Panc1 (cell line): ENCODE measurements around the gene DNM3. TPM values are rescaled to one million over a fixed set of nuclear protein-coding genes. Genes with fewer than 3 reads are reported as not detected.

Experiments
- ATAC-seq: fragments of 200-7000 bp; cut with Tn5 transposase; 2 replicates; pipeline ENCODE4 v1.9.1; 2020; ENCODE audit warnings: mild to moderate bottlenecking, moderate library complexity
- BruUV-seq: library from RNA; stranded (reverse); fragments of 400-500 nt; replicated peaks from 2 replicates; lab custom pipeline; 2021; lab: Mats Ljungman, UMichigan
- CTCF ChIA-PET: fragments of 300-600 bp; sonication (Branson Sonifier 250); formaldehyde crosslinking; loops from one replicate; lab custom pipeline; 2022; ENCODE audit warnings: antibody characterized with exemption; lab: Charles Lee
- POLR2A ChIA-PET: fragments of 300-600 bp; sonication (Branson Sonifier 250); formaldehyde crosslinking; loops from one replicate; lab custom pipeline; 2022; ENCODE audit warnings: antibody characterized with exemption; lab: Charles Lee
- DNase-seq: peaks from one replicate; pipeline ENCODE4 v3.0.0-alpha.2; 2010; ENCODE audit warnings: low read depth, low spot score
- H3K27ac ChIP-seq: 2 replicates; pipeline ENCODE4 v1.5.1; 2011; ENCODE audit warnings: mild to moderate bottlenecking, low read length, inconsistent platforms
- H3K27me3 ChIP-seq: fragments of 200-500 bp; sonication (Bioruptor generic); 2 replicates; pipeline ENCODE4 v1.6.0; 2014; ENCODE audit warnings: low read length, inconsistent platforms; ENCODE audit not compliant: control insufficient read depth, insufficient read depth
- H3K36me3 ChIP-seq: fragments of 200-500 bp; sonication (Bioruptor generic); 2 replicates; pipeline ENCODE4 v1.5.1; 2014; ENCODE audit warnings: inconsistent platforms, mild to moderate bottlenecking, low read length, moderate library complexity; ENCODE audit not compliant: control insufficient read depth, insufficient read depth
- H3K4me1 ChIP-seq: 2 replicates; pipeline ENCODE4 v1.5.1; 2011; ENCODE audit warnings: inconsistent platforms, mild to moderate bottlenecking, low read length, moderate library complexity; ENCODE audit not compliant: control insufficient read depth, insufficient read depth
- H3K4me3 ChIP-seq, 2 experiments: 2 replicates each; pipeline ENCODE4 v1.5.1; 2011 to 2012; ENCODE audit warnings: low read depth in 2 of 2, low read length in 2 of 2, mild to moderate bottlenecking in 2 of 2, inconsistent platforms in 1 of 2, moderate library complexity in 1 of 2
- H3K9me3 ChIP-seq: fragments of 200-500 bp; sonication (Bioruptor generic); 2 replicates; pipeline ENCODE4 v1.5.1; 2014; ENCODE audit warnings: low read depth, mild to moderate bottlenecking, inconsistent platforms, low read length, moderate library complexity; ENCODE audit not compliant: control insufficient read depth, insufficient read depth
- CTCF ChIP-seq: fragments of 450-650 bp; IDR thresholded peaks from 2 replicates; pipeline ENCODE4 v1.5.1; 2017; ENCODE audit warnings: mild to moderate bottlenecking
- POLR2AphosphoS5 ChIP-seq: IDR thresholded peaks from 2 replicates; pipeline ENCODE4 v1.6.1; 2012; ENCODE audit warnings: mild to moderate bottlenecking, low read depth, low read length, moderate library complexity
- REST ChIP-seq, 2 experiments: IDR thresholded peaks; 2 replicates each; pipeline ENCODE4 v1.6.1; 2011 to 2012; ENCODE audit warnings: low read depth in 2 of 2, control low read depth in 1 of 2, low read length in 1 of 2, mild to moderate bottlenecking in 1 of 2, moderate library complexity in 1 of 2; ENCODE audit not compliant: insufficient read depth in 1 of 2
- SIN3A ChIP-seq: IDR thresholded peaks from 2 replicates; pipeline ENCODE4 v1.6.1; 2012; ENCODE audit warnings: low read depth, mild to moderate bottlenecking, low read length, moderate library complexity, borderline replicate concordance; ENCODE audit not compliant: insufficient read depth
- TCF7L2 ChIP-seq: IDR thresholded peaks from 2 replicates; pipeline ENCODE4 v1.6.1; 2011; ENCODE audit warnings: mild to moderate bottlenecking, low read depth, low read length, inconsistent platforms
- in situ Hi-C: cut with HindIII; loops from 2 replicates; pipeline ENCODE4 v1.10.0; 2016; ENCODE audit warnings: low sequenced_read_pairs, low pct_unique_long_range_greater_than_20kb
- intact Hi-C: fragments of 100-400 bp; cut with micrococcal nuclease; formaldehyde crosslinking; loops from one replicate; pipeline ENCODE4 v1.10.0; 2022; ENCODE audit not compliant: unreplicated experiment
- total RNA-seq: library from RNA; stranded (reverse); gene quantifications from one replicate; pipeline ENCODE4 v1.2.1, GENCODE V29; 2021; ENCODE audit not compliant: unreplicated experiment

DNM3 gene
- total RNA-seq, 1 experiment from 2014 or later: 0.46 TPM

GRCh38 chr1:172289448-172289847, 448.1 kb downstream of the DNM3 start:
- no peak for ATAC-seq
- DNase-seq: no peak
- Histone ChIP-seq H3K36me3 (no peaks in the 10 kb centered on the region), H3K9me3 (no peaks in the 10 kb centered on the region), H3K27ac (peak overlapping the region; percentile 7; the same call in 1 of the 2 replicates), H3K4me1 (peaks cover 9% of the 10 kb centered on the region; the same call in 1 of the 2 replicates), H3K27me3 (no peaks in the 10 kb centered on the region), H3K4me3 (no peak overlapping the region)
- no TSS peak for BruUV-seq
- in situ Hi-C loops (no loop called here), intact Hi-C loops (no loop called here)
- ChIA-PET POLR2A (no interaction called here), CTCF (no interaction called here)
- TF ChIP-seq CTCF: no peak
- no peak for TF ChIP-seq REST (IDR thresholded peaks at IDR 0.05; ENCODE audit: insufficient read depth in 1 of 2, low read depth in 2 of 2, low read length in 1 of 2)
- no peak for TF ChIP-seq TCF7L2
- TF ChIP-seq SIN3A: no peak
- no peak for TF ChIP-seq POLR2AphosphoS5

GRCh38 chr1:172292840-172293239, 451.5 kb downstream of the DNM3 start:
- no peak for TF ChIP-seq TCF7L2
- in situ Hi-C loops (no loop called here), intact Hi-C loops (no loop called here)
- peaks cover 9% of the 10 kb centered on the region; the same call in 1 of the 2 replicates for H3K4me1 ChIP-seq
- ChIA-PET POLR2A (no interaction called here), CTCF (no interaction called here)
- no peaks in the 10 kb centered on the region for H3K27me3 ChIP-seq
- no peaks in the 10 kb centered on the region for H3K9me3 ChIP-seq
- peak overlapping the region; percentile 80; the same call in 1 of the 2 replicates for H3K27ac ChIP-seq
- H3K36me3 ChIP-seq: no peaks in the 10 kb centered on the region
- no peak overlapping the region for H3K4me3 ChIP-seq
- no peak for DNase-seq
- ATAC-seq: no peak
- BruUV-seq: no TSS peak

- DNase-seq (no peak), ATAC-seq (no peak)
- Histone ChIP-seq H3K36me3 (no peaks in the 10 kb centered on the region), H3K9me3 (no peaks in the 10 kb centered on the region), H3K4me3 (no peak overlapping the region), H3K4me1 (peaks cover 11% of the 10 kb centered on the region; the same call in 1 of the 2 replicates), H3K27ac (peak overlapping the region; percentile 80), H3K27me3 (no peaks in the 10 kb centered on the region)
- in situ Hi-C loops (no loop called here), intact Hi-C loops (no loop called here)
- no peak for TF ChIP-seq REST (IDR thresholded peaks at IDR 0.05; ENCODE audit: insufficient read depth in 1 of 2, low read depth in 2 of 2, low read length in 1 of 2)
- TF ChIP-seq SIN3A: no peak
- ChIA-PET POLR2A (no interaction called here), CTCF (no interaction called here)
- BruUV-seq: no TSS peak
These were observed 452.1 kb downstream of the DNM3 start for GRCh38 chr1:172293429-172293828.
